ENCODE measurements around the gene ALKBH3.

ALKBH3 gene

DNA sequence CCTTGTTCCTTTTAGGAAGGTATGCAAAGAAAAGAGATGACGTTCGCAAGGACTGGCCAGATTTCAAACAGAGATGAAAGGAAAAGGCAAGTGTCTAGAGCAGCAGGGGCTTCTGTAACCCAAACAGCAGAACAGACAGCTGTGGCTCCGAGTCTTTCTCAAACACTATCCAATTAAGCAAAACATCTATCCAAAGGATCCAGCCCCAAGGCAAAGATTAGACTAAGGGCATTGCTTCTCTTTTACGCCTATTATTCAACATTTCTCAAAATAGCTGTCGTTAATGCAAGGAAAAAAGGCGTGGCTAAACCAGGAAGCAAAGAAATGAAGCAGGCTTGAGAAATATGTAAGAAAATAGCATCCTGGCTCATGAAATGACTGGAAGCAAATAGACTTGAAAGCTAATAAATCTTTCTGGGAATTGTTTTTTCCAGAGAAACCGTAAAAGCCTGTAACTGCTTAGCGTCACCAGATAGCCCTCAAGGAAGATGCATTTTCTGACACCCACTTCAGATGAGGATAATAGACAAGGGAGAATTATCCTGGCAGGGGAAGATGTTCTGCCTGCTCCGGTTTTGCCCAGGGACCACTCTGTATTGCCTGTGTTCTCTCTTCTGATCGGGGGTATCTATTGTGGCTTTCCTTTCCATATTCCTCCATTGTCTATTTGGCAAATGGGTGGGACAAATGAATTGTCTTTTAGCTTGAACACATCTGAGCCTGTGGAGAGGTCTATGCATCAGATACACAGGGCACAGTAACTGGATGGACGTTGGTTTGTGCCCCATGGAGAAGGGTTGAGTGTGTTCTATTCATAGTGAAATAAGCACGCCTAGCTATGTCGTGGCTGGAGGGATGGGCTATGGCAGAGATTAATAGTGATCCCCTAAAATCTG, 82.0 kb downstream of the ALKBH3 start:
- DNase-seq (ENCODE audit: low read depth in 2 of 2), result no peak

DNA sequence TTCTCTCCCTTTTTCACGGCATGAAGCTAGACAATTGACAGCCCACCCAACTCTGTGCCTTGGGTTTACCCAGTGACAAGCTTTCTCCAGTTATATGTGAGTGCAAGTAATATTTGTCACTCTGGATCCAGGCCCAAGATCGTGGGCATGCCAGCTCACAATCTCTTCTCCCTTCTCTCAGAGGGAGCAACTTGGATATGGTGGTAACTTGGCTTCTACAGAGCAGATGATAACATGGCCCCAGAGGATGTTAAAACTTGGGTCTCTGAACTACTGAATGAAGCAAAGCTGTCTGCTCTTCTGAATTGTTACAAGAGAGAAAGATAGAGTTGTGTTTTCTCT, 82.6 kb downstream of the ALKBH3 start:
- no peak for DNase-seq (ENCODE audit: low read depth in 2 of 2)

DNA sequence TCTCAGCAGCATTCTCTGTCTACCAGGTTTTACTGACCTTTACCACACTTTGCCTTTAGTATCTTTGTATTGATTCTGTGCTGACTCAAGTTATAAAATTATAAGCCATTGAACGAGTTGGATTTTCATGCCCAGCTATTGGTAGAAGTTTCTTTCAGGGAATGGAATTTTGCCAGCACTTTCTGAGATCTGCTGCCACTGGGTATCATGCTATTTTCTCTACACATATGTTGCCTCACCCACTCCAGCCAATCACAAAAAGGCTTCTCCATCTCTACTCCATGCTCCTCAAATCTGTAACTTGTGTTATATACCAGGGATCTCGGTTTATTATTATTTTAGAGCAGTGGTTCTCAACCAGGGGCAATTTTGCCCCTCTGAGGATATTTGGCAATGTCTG, 87.0 kb downstream of the ALKBH3 start:
- no peak for DNase-seq (ENCODE audit: low read depth in 2 of 2)

DNA sequence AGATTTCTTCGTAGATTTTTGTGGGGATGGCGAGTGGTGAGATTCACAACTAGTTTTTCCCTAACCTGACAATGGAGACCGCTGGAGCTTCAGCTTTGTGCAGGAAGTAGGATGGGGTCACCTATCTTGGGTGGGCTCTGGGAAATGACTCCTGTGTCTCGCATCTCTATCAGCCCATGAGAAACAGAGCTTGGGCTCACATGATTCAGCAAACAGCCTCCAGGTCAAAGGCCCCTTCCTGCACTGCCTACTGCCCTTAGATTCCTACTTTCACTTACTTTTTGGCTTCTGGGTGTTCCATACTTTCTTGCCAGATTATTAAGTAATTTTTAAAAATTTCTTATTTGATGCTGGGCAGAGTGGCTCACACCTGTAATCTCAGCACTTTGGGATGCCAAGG, 88.1 kb downstream of the ALKBH3 start:
- DNase-seq (ENCODE audit: low read depth in 2 of 2), result no peak

DNA sequence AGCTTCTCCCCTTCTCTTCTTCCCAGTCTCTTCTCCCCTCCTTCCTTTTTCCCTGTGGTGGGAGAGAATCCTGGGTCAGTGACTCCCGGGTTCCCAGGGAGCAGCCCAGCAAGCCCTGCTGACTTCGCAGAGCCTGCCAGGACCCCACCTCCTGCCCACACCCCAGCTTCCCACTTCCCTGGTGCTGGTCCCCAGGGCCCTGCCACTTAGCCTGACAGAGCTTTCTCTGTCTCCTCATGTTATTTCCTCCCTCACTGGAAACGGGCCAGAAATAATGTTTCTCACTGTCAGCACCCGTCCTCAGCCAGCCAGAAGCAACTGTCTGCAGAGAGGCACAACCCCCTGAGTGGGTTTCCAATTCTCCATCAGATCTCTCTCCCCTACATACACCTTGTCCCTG, 88.9 kb downstream of the ALKBH3 start:
- DNase-seq (ENCODE audit: low read depth in 2 of 2), result no peak

Data from activated CD8-positive, alpha-beta memory T cell treated with anti-CD3 and anti-CD28 coated beads for 4 hours (primary cell).